H1 (cell line): ENCODE data around the gene SBSN. TPM values are rescaled to one million over a fixed set of nuclear protein-coding genes. Genes with fewer than 3 reads are reported as not detected.

Experiments used
- FOSL1 ChIP-seq: IDR thresholded peaks from 2 replicates; pipeline ENCODE4 v1.6.1; 2011; ENCODE audit warnings: mild to moderate bottlenecking, low read depth, low read length, moderate library complexity; ENCODE audit not compliant: insufficient read depth
- HDAC6 ChIP-seq: IDR thresholded peaks from one replicate; pipeline ENCODE4 v1.7.1; 2012; ENCODE audit warnings: low read depth, mild to moderate bottlenecking, inconsistent platforms, low read length, moderate library complexity
- PHF8 ChIP-seq: fragments of 200-600 bp; sonication (generic); conservative IDR thresholded peaks from 2 replicates; pipeline ENCODE4 v1.7.1; 2012; ENCODE audit warnings: low read depth, mild to moderate bottlenecking, inconsistent platforms, low read length, moderate library complexity
- RAD21 ChIP-seq, 2 experiments: IDR thresholded peaks in 1 of 2; conservative IDR thresholded peaks in 1 of 2; 2 replicates each; pipeline ENCODE4 v1.6.1; 2011; ENCODE audit warnings: low read depth in 2 of 2, low read length in 2 of 2, improper control_type of control experiment in 1 of 2, inconsistent platforms in 1 of 2, mild to moderate bottlenecking in 1 of 2, moderate library complexity in 1 of 2
- SIX5 ChIP-seq: IDR thresholded peaks from 2 replicates; pipeline ENCODE4 v1.6.1; 2011; ENCODE audit warnings: mild to moderate bottlenecking, low read depth, low read length
- TBP ChIP-seq: IDR thresholded peaks from 2 replicates; pipeline ENCODE4 v1.6.1; 2011; ENCODE audit warnings: low read depth, low read length, improper control_type of control experiment
- polyA plus RNA-seq, 7 experiments: library from polyadenylated mRNA; depleted of rRNA in 3 of 7; stranded (reverse) in 5 of 7; unstranded in 2 of 7; fragments of >200 nt in 5 of 7; fragments of 200-250 nt in 2 of 7; gene quantifications; 1 replicate in 5 of 7; 2 replicates in 1 of 7; 4 replicates in 1 of 7; pipeline versions ENCODE4 v1.2.1 to v1.2.3, GENCODE V29; 2011 to 2013; ENCODE audit warnings: missing spikeins in 2 of 7, mixed read lengths in 2 of 7
- total RNA-seq: library from RNA; stranded (reverse); fragmentation: NEBNext Ultra II Directional; extraction: Animal tissue kit (Norgen Biotek cat#: 25700); gene quantifications from 2 replicates; pipeline ENCODE4 v1.2.1, GENCODE V29; 2021

SBSN gene
- total and polyA plus RNA-seq, 2 of the 8 experiments (the other 6 are each of a cell fraction or from before 2014, with no cell fraction given) = not detected

- TF ChIP-seq PHF8 = no peak
- no peak for TF ChIP-seq HDAC6
- no peak for TF ChIP-seq RAD21 (IDR thresholded peaks at IDR 0.05 in 1 of 2, conservative IDR thresholded peaks at IDR 0.05 in 1 of 2; ENCODE audit: low read depth in 2 of 2, low read length in 2 of 2)
- TF ChIP-seq TBP = no peak
- no peak for TF ChIP-seq SIX5
- no peak for TF ChIP-seq FOSL1
These were observed 14.1 kb upstream of the SBSN start (continued) for GRCh38 chr19:35542209-35542608.
